Activated CD4-positive, alpha-beta T cell treated with anti-CD3 and anti-CD28 coated beads for 48 hours (primary cell): ENCODE data around the gene ACSS1.

ENCODE experiments used
- DNase-seq: peaks from one replicate; pipeline ENCODE4 v3.0.0-alpha.2; 2020

The ACSS1 gene

DNA sequence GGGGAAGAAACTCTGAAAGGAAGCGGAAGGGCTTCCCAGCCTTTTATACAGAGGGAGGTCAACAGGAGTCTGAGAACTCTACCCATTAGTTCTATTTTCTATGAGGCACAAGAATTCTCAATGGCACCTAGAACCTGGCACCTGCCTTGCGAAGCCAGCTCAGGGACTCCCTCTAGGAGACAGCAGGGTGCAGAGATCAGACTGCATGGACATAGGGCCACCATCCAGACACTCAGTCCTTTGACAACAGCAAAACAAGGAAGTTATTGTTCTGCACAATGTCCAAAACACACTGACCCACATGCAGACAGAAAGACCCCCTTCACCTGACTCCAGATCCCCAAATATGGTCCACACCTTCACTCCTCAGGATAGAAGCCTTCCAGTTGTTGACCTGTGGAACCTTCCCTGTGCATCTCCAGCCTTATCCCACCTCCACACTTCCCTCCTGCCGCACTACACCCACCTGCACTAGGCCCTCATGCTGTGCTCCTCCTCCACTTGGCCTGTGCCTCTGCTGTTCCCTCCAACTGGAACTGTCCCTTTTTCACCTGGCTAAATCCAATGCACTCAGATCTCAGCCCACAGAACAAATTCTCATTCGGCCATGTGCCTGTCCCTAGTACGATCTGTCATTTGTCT, 27.8 kb downstream of the ACSS1 start:
- no peak for DNase-seq

DNA sequence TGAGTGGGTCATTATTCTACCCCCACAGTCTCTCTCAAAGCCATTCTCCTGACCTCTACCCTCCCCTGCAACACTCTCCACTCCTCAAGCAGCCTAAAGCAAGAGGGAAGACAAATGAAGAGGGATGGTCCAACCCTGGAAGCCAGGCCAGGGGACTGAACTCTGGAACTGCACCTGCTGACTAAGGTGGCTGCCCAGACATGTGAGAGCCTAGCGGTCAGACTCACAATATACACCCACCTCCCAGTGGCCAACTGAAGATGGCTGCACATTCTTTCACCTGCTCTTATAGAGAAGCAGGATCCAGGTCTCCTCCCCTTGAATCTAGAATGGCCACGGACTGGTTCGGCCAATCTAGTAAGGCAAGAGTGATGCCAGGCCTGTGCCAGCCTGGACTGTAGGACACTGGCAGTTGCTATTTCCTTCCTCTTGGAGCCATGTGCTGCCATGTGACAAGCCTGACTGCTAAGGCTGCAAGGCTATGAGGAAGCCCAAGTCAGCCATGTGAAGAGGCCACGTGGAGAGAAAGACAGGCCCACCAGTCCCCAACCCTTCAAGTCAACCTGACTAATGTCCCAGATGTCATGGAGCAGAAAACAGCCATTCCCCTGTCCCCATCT, 31.8 kb downstream of the ACSS1 start:
- no peak for DNase-seq

DNA sequence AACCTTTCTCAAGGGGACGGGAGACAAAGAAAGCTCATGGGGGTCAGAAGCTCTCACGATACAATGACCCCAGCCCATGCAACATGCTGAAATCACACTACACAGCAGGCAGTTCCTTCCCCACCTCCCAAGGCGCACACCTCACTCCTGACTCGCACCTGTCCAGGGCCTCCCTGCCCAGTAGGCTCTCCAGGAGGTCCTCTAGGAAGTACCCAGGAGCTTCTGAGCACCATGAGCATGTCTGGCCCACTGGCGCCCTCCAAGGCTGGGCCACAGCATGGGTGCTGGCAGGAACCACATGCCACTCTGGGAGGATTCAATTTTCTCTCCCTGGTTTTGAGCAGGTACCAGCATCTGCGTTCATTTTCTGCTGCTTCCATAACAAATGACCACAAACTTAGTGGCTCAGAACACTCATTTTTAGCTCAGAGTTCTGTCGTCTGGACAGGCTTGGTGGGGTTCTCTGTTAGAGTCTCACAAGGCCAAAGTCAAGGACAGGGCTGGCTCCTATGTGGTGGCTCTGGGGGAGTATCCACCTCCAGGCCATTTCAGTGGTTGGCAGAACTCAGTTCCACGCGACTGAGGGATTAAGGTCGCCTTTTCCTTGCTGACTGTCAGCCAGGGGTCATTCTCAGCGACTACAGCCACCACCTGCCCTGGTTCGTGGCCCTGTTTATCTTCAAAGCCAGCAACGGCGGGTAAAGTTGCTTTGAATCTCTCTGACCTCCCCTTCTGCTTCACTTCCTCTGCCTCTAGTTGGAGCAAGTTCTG, 32.7 kb downstream of the ACSS1 start:
- DNase-seq: no peak

GRCh38 chr20:25024171-25024570, 33.8 kb downstream of the ACSS1 start:
- no peak for DNase-seq

DNA sequence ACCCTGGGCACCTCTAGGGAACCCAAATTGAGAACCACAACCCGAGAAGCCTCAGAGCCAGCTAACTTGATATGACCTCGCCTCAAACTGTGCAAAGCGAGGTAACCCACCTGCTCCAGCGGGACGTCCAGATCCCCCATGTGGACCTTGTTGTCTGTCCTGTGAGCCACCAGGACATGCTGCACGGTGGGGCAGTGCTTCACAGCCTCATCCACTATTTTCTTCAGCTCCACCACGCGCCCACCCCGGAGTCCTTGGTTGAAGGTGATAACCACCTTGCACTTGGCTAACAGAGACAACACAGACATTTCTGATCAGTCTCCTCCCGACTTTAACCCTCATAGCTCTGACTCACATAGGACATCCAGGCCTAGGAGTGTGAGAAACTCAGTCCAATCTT, 34.6 kb downstream of the ACSS1 start:
- DNase-seq: no peak

DNA sequence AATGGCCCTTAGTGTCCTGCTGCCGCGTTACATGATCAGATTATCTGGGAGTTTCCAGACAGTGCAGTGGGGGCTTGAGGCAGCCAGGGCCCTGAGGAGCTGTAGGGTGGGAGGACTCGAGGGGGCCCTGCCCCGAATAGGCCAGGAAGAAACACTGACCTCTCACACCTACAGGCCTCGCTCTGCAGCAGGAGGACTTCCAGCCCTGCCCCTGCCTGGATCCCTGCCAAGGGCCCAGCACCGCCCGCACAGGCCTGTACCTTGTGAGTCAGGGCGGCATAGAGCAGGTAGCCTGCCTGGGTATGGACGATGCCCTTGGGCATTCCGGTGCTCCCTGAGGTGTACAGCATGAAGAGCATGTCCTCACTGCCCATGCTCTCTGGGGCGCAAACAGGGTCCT, 35.3 kb downstream of the ACSS1 start:
- no peak for DNase-seq

GRCh38 chr20:25021336-25021735, 36.6 kb downstream of the ACSS1 start:
- DNase-seq: no peak

DNA sequence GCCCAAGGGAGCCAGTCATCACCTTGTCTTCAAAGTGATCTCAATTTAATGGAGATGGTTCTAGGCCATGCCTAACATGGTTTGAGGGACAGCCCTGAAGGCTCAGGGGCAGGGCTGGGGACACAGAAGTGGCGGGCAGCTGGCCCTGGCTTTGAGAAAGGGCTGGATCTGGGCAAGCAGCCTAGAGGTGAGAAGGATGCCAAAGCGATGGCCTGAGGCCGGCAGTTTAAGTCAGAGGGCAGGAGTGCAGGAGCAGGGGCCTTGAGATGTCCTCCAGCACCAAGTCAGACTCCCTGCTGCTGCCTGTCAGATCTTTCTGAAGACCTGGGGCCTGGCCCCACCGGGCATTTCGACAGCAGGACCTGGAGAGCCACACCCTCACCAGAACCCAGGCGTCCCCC, 37.0 kb downstream of the ACSS1 start:
- DNase-seq: no peak

DNA sequence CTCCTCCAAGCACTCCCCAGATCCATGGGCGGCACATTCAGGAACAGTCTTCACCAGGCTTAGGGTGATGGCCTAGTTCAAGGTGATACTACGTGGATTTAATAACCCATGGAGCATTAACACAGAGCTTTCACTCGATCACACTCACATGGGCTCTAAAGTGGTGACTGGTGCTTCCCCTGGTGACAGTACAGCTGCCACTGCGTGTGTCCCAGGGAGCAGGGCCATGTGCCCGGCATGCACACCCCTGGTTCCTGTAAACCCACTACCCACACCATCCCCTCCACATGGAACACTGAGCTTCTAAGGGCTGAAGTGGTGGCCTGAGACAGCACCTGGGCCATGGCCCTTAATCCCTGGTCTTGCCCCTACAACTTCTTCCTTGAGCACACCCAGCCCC, 37.6 kb downstream of the ACSS1 start:
- DNase-seq: no peak

DNA sequence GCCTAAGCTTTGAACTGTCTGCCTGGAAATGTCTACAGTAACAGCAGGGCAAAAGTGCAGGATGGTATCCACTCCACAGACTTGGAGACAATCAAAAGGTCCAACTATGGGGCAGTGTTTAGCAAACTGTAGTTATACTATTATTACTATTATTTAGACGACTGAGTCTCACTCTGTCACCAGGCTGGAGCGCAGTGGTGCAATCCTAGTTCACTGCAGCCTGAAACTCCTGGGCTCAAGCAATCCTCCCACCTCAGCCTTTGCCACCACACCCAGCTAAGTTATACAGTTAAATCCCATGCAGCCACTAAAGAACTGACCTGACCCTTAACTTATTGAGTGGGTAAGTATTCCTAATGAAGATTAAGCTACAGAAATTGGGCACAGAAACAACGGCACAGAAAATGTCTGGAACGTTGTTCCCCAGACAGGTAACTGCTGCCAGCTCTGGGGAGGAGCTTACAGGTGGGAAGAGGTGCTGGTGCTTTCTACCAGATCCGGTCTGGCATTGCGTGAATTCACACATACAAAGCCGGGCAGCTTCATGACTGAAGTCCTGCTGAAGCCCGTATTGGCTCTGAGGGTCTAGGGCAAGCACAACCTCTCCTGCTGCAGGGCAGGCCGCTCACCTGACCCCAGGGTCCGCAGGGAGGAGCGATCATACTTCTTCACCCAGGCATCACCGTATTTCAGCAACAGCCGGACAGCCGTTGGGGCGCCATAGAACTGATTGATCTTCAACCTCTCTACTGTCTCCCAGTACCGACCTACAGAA, 38.4 kb downstream of the ACSS1 start:
- DNase-seq: no peak

DNA sequence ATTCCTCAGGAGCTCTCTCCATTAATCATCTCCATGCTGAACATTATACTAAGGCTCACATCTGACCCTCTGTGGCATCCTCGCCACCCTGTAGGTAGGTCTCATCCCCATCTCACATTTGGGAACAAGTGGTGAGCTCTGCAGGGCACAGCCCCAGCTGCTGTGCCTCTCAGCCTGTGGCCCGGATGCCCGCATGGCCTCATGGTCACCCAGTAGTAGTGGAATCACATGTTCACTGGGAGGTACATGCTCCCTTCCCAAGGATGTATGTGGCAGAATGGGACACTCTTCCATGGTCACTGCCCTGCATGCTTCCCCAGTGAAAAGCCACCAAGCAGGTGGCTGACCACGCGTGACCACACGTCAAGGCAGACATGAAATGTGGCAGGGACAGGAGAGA, 39.1 kb downstream of the ACSS1 start:
- DNase-seq: no peak

GRCh38 chr20:25018425-25018824, 39.5 kb downstream of the ACSS1 start:
- no peak for DNase-seq

DNA sequence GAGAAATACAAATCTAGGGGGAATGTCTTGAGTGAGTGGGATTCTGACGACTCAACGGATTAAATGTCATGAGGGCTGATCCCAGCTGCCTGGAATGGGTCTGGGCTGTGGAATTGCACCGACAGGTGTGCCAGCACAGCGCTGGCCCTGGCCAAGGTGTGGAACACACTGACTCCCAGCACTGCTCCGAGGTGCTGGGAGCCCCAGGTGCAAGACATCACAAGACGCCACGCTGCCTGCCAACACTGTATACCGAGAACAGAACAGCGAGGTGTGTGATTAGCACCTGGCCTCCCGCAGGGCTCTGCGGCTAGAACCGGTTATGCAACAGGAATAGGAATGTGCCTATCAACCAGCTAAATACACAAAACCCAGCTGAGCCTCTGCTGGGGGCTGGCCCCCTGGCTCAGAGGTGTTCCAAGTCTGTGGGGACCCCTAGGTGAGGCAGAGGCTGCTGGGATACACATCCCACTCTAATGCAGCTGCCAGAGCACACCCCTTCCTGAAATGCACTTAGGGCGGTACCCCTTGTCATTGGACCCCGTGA, 40.6 kb downstream of the ACSS1 start:
- DNase-seq: no peak

- no peak for DNase-seq
These were observed 41.5 kb downstream of the ACSS1 start for GRCh38 chr20:25016471-25016870.

DNA sequence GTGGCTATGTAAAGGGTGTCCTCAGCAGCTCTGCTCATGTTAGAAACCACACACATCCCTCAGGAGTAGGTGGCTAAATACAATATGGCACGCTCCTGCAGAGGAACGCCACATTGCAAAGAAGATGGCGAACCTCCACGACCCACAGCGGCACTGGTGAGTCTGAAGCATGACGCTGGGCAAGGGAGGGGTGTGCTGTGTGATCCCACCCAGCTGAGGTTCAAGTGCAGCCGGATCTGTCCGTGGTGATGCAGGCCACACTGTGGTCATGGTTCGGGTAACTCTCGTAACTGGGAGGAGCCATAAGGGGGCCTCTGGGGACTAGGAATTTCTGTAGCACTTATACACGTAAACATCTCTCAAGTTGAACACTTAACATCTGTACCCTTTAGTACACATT, 42.0 kb downstream of the ACSS1 start:
- DNase-seq: no peak

DNA sequence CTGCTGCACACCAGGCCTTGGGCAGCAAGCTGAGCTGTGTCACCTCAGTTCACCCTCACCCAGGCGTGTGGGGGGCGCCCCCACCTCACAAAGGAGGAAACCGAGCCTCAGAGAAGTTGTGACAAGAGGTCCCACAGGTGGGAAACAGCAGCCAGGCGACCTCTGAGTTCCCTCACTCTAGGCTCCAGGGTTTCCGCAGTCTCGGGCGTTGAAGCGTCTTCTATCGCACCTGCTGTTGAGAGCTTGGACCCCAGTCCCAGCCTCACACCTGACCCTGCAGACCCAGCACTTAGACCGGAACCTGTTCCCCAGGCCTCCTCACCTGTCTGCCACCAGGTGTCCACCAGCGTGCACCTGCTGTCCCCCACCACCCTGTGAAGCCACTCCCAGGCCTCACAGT, 43.1 kb downstream of the ACSS1 start:
- no peak for DNase-seq

- DNase-seq: no peak
These were observed 44.2 kb downstream of the ACSS1 start for GRCh38 chr20:25013478-25014380.

DNA sequence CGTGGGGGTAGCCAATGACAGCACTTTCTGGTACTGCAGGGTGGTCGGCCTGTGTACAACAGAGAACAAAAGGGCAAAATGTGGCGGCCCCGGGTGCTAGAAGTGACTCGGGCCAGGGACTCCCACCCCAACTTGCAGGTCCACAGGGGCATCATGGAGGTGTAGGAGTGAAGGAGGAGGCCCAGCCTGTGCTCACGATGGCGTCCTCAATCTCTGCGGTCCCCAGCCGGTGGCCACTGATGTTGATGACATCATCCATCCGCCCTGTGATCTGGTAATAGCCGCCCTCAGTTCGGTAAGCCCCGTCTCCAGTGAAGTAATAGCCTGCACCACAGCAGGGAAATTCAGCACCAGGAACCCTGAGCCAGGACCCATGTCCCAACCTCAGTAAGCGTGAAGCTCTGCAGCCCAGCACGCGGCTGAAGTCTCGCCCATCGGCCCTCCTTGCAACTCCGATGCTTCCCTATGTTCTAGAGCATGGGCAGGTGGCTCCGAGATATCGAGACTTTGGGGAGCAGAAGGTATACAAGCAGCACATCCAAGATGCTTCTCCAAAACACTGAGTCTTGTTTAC, 45.2 kb downstream of the ACSS1 start:
- DNase-seq: no peak

DNA sequence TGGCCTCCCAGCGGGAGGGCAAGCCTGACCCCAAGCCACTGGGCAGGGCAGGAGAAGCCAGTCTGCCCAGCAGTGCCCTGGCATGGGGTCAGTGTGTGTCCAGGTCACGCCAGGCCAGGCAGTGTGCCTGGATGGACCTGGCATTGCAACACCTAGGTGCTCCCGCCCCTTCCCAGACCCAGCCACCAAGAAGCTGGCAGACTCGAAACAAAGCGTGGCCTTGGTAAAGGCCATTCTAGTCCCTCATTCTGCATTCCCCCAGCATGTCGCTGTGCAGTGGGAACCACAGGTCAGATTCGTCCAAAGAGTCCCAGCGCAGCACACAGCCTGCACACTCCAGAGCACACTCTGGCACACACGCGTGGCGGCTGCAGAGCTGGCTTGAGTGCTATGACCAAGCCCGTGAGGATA, 46.1 kb downstream of the ACSS1 start:
- no peak for DNase-seq

DNA sequence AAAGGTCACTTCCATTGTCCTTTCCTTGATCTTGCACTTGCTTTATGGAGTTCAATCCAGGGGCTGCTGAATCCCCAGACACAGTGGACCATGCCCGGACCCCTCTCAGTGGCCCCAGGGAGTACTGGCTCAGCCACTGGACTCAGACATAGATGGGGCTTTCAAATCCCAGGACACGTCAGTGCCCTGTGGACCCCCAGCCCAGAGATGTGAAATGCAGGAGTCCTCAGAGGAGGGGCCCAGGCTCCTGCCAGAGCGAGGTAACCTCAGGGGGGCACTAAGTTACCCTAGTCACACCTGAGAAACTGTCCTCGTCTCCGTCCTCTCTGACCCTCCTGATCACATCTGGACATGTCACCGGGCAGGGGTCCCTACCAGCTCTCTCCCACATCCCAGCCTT, 46.7 kb downstream of the ACSS1 start:
- DNase-seq: no peak

GRCh38 chr20:25009218-25010145, 48.5 kb downstream of the ACSS1 start:
- no peak for DNase-seq
